AG09319 (cell line): ENCODE results near the gene PROSER2.

Experiments used
- DNase-seq: peaks from one replicate; pipeline ENCODE4 v3.0.0-alpha.2; 2010; ENCODE audit warnings: low read depth; ENCODE audit errors: extremely low read depth
- TF ChIP-seq, protein P1 (sequence below): IDR thresholded peaks from 2 replicates; pipeline ENCODE4 v1.5.1; 2011; ENCODE audit warnings: low read depth, mild to moderate bottlenecking, inconsistent platforms, low read length, moderate library complexity

PROSER2 gene

DNA sequence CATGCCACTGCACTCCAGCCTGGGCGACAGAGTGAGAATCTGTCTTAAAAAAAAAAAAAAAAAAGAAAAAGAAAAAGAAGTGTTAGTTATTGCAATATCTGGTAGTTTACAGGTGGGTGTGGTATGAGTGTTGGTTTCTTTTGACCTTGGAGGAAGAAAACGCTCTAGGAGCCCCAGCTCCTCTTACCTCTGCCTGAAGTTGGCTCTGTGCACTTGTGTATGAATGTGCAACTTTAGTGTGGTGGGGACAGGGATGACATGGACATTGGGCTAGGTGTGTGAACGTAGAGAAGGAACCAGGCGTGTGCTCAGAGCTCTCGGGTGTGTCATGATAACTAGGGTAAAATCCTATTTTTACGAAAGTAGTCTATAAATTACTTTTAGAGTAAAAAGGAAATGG is 11.9 kb downstream of the PROSER2 start:
- no peak for DNase-seq
- TF ChIP-seq, protein P1, sequence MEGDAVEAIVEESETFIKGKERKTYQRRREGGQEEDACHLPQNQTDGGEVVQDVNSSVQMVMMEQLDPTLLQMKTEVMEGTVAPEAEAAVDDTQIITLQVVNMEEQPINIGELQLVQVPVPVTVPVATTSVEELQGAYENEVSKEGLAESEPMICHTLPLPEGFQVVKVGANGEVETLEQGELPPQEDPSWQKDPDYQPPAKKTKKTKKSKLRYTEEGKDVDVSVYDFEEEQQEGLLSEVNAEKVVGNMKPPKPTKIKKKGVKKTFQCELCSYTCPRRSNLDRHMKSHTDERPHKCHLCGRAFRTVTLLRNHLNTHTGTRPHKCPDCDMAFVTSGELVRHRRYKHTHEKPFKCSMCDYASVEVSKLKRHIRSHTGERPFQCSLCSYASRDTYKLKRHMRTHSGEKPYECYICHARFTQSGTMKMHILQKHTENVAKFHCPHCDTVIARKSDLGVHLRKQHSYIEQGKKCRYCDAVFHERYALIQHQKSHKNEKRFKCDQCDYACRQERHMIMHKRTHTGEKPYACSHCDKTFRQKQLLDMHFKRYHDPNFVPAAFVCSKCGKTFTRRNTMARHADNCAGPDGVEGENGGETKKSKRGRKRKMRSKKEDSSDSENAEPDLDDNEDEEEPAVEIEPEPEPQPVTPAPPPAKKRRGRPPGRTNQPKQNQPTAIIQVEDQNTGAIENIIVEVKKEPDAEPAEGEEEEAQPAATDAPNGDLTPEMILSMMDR, result no peak

DNA sequence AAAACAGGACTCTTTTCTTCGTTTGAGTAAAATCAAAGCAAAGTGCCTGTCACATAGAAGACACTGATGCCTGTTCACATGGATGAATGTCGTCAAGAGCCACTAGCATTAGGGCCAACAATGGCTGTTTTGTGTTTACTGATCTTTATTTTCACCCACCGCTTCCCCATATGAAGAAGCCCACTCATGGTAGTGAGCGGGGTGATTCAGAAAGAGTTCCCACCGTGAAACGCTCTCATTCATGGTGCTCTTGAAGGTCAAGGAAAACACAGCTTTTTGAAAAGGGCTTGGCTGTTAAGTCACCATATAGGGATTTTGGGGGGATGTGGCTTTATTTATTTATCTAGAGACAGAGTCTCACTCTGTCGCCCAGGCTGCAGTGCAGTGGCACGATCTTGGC is 12.5 kb downstream of the PROSER2 start:
- TF ChIP-seq, protein P1, result no peak
- DNase-seq, result no peak

DNA sequence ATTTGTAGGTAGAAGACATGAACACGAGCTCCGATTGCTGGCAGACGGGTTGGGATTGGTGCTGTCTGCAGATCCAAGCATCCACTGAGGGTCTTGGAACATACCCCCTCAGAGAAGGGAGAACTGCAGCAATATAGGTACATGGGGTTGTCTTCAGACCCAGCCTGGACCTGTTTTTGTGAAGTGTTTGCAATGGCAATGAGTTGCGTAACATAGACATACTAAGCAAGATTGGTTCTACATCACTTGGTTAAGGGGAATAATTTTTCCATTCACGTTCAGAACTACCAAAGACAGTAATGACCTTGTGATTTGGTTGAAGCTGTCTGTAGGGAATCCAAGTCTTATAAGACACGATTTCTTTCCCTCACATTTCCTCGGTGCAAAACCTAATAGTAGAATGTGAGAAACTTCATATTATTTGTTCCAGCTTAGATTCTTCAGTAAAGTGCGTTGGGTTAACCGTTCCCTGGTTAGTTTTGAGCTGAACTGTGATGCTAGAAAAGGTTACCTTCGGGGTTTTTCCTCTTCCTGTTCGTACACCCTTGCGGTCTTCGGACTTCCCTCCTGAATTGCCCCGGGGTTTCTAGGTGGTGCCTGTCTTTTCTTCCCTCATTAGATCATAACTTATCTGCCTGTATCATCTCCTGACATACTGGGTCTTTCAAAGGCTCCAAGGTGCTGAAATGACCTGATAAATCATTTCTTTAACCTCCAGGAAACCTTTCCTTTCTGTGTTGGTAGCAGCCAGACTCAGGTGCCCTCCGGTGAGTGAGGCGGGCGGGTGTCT is 14.4 kb downstream of the PROSER2 start:
- TF ChIP-seq, protein P1, result no peak
- no peak for DNase-seq

DNA sequence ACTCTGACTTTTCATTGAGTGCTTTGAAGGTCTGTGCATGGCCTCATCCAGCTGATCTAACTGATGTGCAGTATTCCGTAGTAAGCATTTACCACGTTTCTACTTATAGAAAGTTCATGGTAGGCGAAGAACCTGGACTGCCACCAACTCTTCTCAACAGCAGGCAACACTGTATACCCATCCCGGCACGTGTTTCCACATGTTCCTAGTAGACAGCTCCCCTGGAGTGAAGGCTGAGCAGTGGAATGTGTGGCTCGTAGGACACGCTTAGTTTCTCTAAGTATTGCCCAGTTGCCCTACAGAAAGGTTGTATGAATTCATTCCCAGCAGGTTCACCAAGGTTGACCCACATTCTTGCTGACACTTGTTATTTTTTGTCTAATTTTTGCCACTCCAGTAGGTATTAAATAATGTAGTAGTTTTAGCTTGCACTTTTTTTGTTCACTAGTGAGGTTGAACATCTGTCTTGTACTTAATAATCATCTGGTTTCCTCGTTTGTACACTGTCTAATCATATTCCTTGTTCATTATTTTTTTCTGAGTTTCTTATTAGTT is 15.2 kb downstream of the PROSER2 start:
- TF ChIP-seq, protein P1, result no peak
- DNase-seq, result no peak

DNA sequence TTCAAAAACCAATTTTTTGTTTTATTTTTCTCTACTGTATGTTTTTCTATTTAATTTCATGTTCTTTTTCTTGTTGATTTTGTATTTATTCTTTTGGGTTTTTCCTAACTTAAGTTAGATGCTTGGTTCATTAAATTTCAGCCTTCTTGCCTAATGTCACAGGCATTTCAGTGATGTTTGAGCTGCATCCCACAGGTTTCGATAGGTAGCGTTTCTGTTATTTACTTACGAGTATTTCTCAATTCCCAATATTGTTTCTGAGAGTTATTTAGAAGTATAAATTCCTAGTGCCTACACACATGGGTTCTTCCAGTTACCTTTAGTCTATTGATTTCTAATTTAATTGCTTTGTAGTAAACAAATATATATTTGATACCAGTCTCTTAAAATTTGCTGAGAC is 18.2 kb downstream of the PROSER2 start:
- TF ChIP-seq, protein P1, result no peak
- no peak for DNase-seq

DNA sequence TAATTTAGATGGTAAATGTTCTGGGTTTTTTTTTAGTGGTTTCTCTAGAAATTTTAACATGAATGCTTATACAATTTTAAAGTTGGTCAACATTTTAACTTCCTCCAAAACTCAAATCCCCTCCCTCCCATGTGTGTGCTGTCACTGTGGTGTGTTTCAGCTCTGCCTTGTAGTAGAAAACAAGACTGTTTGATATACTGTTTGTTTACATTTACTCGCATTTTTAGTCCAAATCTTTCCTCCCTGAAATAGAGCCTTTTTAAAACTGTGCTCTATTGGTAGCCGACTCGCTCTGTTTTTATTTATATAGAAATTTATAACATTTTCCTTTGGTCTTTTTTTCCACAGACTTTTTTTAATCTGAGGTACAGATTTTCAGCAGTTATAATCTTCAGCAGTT is 19.3 kb downstream of the PROSER2 start:
- TF ChIP-seq, protein P1, result no peak
- no peak for DNase-seq

DNA sequence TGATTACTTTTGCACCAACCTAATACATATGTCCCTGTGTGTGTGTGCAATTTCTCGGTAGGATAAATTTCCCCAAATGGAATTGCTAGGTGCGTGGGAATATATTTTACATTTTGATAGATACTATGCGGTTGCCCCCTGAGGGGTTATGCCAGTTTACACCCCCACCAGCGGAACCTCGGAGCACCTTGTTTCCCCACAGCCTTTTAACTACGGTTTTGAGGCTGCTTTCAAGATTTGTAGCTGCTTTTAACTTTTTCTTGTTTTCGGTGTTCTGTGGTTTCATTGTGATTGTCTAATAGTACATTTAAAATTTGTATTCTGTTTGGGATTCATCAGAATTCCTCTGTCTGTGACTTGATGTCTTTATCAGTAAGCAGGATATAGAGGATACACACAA is 22.0 kb downstream of the PROSER2 start:
- no peak for DNase-seq
- TF ChIP-seq, protein P1, result no peak
